SH-SY5Y (cell line): ENCODE results near the gene ST3GAL4.

Source experiments
- GATA2 ChIP-seq: IDR thresholded peaks from 2 replicates; pipeline ENCODE4 v1.6.1; 2011; ENCODE audit warnings: mild to moderate bottlenecking, low read depth, low read length
- GATA3 ChIP-seq: IDR thresholded peaks from 2 replicates; pipeline ENCODE4 v1.6.1; 2011; ENCODE audit warnings: low read depth, mild to moderate bottlenecking, low read length, moderate library complexity

DNA sequence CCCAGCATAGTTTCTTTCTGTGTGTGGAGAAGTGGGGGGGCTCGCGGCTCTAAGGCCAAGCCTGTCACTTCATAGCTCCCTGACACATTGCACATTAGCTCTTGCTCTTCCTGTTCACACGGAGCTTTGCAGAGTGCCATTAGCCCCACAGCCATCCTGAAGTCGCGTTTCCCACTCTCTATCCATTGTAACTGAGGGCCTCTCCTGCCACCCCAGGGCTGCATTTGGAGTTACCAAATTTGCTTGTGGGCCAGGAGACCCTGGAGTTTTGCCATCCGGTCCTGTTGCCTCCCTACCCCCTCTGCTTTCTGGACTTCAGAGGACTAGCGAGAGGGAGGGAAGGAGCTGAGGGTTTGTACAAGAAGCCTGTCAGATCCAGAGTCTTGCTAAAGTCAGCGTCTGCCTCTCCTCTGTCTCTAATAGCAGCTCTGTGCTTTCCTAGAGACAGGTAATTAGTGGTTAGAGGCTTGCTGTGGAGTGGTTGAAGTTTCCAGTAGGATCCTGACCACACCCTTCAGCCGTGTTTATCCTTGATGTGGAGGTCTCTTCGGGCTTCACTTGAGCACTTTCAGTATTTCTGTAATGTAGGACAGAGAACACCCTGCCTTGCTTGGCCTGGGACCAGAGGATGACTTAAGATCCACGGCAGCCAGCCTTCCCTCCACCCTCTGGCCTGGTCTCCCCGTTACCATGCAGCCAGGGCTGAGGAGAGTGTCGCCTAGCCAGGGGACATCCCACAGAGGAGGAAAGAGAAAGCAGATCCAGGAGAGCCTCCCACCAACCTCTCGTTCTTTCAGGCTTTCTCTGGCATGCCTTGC is 37.5 kb upstream of the ST3GAL4 start:
- TF ChIP-seq GATA3 = no peak
- TF ChIP-seq GATA2 = no peak
